Cardiac fibroblast (primary cell): ENCODE results near the gene DYNC2I2.

Experiments used
- DNase-seq, 2 donors: peaks; one replicate each; pipeline versions ENCODE4 v3.0.0 to v3.0.0-alpha.2; 2010; ENCODE audit warnings: low read depth in 2 of 2
- H3K4me3 ChIP-seq, 2 donors: replicated peaks in 1 of 2; 1 replicate in 1 of 2; 2 replicates in 1 of 2; pipeline ENCODE4 v1.5.1; 2011; ENCODE audit warnings: low read depth in 2 of 2, low read length in 2 of 2, mild to moderate bottlenecking in 2 of 2, moderate library complexity in 1 of 2
- TF ChIP-seq, protein P1 (sequence below): IDR thresholded peaks from one replicate; pipeline ENCODE4 v1.5.1; 2011; ENCODE audit warnings: low read depth, mild to moderate bottlenecking, low read length, inconsistent platforms

DYNC2I2 gene

GRCh38 chr9:128607642-128608350 lies 48.9 kb downstream of the DYNC2I2 start:
- peak; percentile 23 to 47 for DNase-seq
- TF ChIP-seq, protein P1, sequence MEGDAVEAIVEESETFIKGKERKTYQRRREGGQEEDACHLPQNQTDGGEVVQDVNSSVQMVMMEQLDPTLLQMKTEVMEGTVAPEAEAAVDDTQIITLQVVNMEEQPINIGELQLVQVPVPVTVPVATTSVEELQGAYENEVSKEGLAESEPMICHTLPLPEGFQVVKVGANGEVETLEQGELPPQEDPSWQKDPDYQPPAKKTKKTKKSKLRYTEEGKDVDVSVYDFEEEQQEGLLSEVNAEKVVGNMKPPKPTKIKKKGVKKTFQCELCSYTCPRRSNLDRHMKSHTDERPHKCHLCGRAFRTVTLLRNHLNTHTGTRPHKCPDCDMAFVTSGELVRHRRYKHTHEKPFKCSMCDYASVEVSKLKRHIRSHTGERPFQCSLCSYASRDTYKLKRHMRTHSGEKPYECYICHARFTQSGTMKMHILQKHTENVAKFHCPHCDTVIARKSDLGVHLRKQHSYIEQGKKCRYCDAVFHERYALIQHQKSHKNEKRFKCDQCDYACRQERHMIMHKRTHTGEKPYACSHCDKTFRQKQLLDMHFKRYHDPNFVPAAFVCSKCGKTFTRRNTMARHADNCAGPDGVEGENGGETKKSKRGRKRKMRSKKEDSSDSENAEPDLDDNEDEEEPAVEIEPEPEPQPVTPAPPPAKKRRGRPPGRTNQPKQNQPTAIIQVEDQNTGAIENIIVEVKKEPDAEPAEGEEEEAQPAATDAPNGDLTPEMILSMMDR = no peak
- no peak overlapping the region for H3K4me3 ChIP-seq

GRCh38 chr9:128603697-128604096 lies 53.0 kb downstream of the DYNC2I2 start:
- H3K4me3 ChIP-seq = no peak overlapping the region
- TF ChIP-seq, protein P1 = no peak
- DNase-seq = no peak

DNA sequence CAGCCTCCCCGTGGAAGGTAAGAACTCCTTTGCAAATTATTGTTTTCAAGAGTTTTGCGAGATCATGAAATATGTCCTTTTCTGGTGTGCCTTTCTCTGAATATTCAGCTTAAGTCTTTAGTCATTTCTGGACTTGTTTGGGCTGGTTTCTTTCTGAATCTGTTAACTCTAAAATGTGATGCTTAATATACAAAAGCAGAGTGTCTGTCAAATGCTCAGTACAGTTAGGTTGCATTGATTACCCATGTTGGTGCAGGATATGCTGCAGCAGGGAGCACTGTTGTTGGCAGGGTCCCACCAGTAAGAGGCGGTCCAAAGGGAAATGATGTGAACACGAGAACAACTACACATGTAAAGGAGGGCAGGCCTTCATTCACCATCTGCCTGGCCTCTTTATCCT lies 56.5 kb downstream of the DYNC2I2 start:
- no peak for DNase-seq
- H3K4me3 ChIP-seq = no peak overlapping the region
- TF ChIP-seq, protein P1 = no peak

- H3K4me3 ChIP-seq = no peak overlapping the region
- no peak for DNase-seq
- TF ChIP-seq, protein P1 = no peak
Observed at GRCh38 chr9:128595471-128595870, 61.2 kb downstream of the DYNC2I2 start.

DNA sequence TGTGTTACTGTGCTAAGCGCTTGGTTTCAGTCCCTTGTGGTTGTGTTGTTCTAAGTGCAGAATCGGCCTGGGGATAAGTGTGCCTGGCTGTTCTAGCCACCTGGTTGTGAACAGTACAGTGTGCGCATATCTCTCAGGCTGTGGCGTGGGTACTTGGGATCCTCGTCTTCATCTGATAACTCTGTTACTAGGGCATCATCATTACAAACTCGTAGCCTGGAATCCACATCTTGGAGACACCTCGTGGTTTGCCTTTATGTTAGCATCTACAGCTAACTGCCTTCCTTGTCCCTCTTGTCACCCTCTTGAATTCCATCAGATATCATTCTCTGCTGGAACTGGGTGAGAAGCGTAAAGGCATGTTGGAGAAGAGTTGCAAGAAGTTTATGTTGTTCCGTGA lies 62.8 kb downstream of the DYNC2I2 start:
- TF ChIP-seq, protein P1 = no peak
- DNase-seq = no peak
- H3K4me3 ChIP-seq = no peak overlapping the region

DNA sequence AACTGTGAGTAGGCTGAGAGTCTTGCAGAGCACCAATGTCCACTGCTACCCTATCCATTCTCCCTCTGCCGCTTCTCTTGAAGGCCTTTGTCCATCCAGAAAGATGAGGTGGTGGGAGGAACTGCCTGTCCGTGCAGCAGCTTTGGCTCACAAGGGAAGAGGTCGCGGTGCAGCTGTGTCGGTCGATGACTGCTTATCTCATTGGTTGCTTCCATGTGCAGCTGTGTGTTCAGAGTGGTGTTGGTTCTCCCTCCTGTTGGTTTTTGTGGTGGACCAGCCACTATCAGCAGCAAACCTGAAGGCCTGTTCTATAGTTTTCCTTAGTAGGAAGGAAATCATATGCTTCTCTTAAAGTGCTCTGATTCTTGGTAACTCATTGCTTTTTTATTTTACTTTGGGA lies 63.6 kb downstream of the DYNC2I2 start:
- TF ChIP-seq, protein P1 = no peak
- no peak overlapping the region for H3K4me3 ChIP-seq
- DNase-seq = no peak
